HG02885 (cell line): Measurements from ENCODE around the gene MAP3K1.
A peak's percentile ranks its signal among the peaks of the same experiment; 100 is the strongest.

ENCODE experiments used
- ATAC-seq: cut with Tn5 transposase; IDR thresholded peaks from one replicate; pipeline ENCODE4 v1.9.1; 2021; ENCODE audit warnings: mild to moderate bottlenecking; ENCODE audit not compliant: unreplicated experiment, poor library complexity

Gene MAP3K1

DNA sequence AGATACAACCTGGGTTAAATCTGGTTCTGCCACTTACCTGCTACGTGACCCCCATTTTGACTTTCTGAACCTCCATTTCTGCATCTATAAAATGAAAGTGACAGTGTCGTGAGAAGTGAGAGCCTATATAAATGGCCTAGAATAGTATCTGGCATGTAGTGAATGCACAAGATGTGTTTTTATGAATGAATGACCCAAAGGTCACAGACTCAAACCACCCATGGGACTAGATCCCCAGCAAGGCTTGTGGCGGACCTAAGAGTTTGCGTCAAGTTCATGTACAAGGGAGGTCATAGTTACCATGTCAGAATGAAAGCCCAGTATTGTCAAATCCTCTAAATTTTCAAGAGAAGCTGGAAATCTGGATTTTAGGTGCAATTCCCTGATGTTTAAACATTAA, 82.9 kb downstream of the MAP3K1 start:
- no peak for ATAC-seq

DNA sequence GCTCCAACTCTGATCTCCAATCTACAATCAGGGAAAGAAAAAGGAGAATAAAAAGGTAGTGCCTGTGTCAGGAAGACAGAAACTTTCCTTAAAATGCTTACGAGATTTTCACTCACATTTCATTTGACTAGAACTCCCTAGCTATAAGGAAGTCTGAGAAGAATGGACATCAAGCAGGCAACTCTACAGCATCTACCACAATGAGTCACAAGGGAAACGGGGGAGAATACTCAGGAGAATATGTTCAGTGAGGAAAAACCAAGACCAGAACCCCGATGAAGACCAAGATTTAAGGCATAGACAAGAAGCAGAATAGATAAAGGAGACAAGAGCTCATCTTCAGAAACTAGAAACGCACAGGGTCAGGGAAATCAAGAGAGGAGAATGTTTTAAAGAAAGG, 85.0 kb downstream of the MAP3K1 start:
- no peak for ATAC-seq

DNA sequence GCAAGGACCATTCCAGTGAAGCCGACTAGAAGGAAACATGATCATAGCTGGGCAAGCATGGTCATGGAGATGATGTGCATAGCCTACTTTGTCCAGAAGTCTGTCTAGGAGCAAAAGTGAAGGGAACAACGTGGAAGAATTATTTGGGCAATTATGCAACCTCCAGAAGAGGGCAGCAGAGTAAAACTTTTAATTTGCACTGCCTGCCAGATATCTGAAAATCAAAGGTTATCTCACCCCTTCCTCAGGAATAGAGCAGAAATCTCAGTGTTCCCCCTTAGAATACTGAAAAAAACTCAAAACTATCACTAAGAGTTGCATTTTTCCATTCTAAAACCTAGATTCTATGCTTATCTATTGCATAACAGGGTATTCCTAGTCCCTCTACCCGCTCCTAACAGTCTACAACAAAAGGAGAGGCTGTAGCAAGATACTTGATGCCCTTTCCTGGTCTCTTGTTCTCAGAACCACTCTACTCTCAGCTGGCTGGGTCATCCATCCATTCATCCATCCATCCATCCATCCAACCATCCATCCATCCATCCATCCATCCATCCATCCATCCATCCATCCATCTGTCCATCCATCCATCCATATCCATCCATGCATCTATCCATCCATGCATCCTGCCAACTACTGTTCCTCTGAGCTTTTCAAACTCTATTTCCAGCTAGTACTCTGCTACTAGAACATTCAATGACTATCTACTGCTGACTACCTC, 85.7 kb downstream of the MAP3K1 start:
- ATAC-seq, result no peak

DNA sequence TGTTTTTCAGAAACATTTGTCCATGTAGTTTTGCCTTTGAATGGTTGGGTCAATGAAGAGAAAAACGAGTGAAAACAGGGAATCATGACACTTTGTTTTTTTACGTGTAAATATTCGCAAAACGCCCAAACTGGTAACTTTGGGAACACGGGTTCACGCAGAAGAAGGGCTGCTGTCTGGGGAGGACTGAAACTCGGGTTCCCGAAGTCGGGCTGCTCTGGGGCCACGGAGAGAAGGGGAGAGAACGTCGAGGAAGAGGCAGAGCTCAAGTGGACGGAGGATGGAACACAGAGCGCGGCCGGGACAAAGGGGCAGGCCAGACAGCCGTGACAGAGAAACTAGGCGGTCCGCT, 93.6 kb downstream of the MAP3K1 start:
- peak; percentile 44 for ATAC-seq

DNA sequence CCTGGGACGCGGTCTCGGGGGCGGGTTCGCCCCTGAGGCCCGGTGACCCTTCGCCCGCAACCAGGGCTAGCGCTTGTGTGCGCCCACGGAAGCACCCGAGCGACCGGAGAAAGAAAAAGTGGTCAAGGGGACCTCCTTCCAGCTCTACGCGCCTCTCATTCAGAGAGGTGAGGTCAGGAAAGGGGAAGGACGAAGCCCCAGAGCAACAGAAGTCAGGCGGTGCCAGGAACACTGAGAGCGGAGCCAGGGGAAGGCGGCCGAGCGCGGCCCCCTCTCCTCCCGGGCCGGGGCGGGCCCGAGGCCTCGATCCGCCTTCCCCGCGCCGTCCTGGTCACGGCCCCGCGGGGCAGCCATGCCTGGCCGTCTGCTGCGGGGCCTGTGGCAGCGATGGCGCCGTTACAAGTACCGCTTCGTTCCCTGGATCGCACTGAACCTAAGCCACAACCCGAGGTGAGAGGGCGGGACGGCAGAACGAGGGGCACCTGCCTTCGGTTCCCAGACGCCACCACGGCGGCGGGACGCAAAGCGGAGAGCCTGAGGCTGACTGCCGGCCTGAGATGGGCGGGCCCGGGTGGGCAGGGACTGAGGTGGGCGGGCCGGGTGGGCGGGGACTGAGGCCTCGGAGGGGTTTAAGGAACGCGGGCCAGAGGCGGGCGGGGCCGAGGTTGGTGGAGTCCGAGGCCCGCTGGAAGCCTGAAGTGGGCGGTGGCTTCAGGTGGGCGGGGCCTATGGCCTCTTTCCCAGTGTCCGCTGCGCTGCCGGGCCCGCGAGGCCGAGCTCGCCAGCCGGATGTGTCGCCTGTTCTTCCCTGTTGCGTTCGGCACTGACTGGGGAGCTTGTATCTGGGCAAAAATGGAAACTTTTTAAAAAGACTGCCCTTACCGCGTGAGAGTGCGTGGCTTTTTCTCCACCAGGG, 94.2 kb downstream of the MAP3K1 start, which contains the start of gene SETD9:
SETD9 (plus strand) TSS at position 303 of the 916 bp plus-strand sequence; CDS start at position 353, 50 bp downstream.
- ATAC-seq, result peak; percentile 85

DNA sequence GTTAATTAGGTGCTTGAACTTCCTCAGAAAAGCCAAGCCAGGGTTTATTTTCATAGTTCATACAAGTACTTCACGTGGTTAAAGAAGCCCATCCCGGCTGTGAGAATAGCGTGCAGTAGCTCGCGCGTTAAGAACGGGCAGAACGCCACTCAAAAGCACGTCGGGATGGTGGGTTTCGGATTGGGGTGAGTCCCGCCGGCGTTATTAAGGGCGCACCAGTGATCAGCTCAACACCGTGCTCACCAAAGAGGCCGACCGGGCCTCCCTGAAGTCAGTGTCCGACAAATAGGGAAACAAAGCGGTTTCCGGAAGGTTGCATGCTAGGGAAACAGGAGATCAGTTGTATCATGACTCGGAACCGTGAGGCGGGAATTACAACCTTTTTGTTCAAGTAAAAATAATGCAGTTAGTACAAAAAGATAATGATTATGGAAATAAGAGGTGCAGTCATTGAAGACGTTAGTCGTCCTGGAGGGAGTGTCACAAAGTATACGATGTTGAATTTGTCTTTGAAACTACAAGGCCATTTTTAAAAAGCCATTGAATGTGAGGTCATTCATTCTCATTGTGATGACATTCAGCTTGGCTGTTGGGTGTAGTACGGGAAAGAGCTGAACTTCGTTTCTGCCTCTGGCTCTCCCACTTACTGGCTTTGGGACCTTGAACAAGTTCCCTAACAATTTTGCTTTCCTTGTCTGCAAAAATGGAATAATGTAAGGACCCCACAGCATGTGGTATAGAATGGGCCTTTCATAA, 95.0 kb downstream of the MAP3K1 start:
- ATAC-seq, result peak; percentile 21

DNA sequence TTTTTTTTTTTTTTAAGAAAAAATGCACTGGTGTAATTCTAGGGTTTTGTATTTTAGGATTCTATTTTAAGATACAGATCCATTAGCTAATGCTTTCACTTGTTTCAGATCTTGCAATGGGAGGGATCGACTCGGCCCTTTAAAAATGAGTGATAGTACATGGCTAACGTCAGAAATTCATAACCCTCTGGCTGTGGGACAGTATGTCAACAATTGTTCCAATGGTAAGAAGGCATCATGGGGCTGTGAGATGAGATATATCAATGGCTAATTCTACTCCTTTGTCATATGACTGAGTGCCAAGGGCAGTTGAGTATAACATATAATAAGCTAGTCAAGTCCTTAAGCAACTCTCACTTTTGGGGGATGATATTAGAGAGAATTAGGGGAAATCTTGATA, 98.4 kb downstream of the MAP3K1 start:
- ATAC-seq, result no peak

DNA sequence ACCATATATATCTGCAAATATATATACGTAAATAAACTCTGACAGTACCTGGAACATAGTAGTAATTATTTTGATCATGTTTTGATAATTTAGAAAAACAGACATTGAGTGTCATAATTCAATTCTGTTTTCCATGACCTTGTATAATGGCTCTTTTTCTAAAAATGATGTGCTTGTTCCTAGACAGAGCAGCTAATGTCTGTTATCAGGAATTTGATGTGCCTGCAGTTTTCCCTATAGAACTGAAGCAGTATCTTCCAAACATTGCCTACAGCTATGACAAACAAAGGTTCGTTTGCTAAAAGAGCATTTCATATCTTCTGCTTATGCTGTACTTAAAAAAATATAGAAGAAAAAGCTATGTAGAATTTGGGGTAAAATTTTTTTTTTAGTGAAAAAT, 99.3 kb downstream of the MAP3K1 start:
- ATAC-seq, result no peak

DNA sequence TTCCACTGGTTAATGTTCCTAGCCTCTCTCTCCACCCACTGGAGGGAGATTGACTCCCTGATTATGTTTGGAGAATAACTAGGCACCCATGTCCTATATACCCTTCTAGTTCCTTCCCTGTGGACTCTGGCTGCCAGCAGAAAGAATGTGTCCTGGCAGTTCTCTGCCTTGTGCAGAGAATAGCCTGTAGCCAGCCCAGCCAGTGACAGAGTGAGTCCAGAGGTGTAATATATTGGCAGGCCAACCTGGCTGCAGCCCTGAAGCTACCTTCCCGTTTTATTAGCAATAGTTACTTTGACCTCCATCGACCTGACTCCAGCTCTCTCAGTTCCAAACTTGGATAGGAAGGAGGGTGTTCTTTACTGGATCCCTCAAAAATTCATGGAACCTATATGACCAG, 102.2 kb downstream of the MAP3K1 start:
- no peak for ATAC-seq

DNA sequence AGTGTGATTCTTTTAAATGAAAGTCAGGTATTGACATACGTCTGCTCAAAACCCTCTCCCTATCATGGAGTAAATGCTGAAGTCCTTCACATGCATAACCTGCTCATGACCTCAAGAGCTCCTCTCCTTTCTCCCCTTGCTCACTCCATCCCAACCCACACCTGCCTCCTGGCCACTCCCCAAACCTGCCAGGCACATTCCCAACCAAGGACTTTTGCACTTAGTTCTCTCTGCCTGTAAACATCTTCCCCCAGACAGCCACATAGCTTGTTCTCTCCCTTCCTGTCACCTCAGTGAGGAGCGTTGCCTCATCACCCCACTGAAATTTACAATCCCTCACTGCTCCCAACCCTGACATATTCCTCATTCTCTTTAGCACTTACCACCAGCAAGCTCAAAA, 102.7 kb downstream of the MAP3K1 start:
- ATAC-seq, result no peak

DNA sequence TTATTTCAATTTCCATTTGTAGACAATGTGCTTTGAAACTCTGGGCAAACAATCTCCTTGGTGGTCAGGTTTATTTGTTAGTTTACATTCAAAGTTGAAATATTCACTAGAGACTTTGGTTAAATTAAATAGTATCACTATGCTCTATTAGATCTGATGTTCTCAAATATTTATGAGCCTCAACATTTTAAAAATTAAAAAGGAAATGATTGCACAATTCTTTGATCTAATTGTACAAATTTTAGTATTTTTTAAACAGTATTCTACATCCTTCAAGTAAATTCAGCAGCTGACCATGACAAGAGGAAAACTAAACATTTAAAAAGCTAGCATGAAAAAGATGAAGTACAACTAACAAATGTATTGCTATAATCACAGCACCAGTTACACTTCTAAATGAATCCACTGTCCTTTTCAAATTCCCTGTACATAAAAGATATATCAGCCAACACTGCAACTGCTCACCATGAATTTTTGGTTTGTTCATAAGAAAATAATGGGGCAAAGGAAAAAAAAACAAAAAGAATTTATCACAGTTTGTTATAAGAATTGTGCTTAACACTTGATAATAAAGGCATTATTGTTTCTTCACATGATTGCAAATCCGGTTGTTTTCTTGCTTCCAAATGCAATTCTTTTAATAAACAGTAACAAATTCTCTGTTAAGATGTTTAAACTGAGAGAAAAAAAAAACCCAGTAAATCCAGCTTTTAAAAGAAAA, 104.8 kb downstream of the MAP3K1 start:
- ATAC-seq, result no peak

DNA sequence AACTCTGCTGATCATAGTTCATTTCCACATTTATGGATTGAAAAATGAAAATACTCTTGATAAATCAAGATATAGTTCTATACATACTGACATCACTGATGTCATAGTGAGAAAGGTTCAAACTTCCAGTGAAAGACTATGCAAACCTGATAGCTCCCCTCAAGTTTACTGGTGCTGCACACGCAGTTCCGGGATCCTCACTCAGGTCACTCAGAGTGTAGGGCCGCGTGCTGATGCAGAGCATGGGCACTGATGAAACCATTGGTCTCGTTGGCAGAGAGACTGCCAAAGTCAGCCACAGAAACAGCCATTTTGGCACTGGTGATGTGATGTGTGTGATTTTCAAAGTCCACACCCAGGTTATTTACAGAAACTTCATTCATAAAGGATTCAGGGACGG, 107.6 kb downstream of the MAP3K1 start:
- no peak for ATAC-seq

DNA sequence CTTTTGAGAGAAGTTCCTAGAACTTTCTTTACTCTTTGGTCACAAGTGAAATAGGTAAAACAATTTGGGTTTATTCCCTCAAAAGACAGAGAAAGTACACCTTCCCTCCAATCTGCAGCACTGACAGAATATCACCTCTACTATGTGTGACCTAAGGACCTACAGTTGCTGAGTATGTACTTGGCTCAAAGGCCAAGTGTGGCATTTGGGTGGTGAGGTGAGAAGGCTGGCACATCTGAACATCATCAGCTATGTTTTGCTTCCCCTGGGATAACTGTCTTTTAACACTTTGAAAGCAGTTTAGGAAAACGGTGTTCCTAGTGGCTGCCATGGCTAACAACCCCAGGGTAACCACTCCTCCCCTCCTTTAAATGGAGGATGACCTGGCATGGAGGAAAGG, 119.0 kb downstream of the MAP3K1 start:
- ATAC-seq, result no peak

DNA sequence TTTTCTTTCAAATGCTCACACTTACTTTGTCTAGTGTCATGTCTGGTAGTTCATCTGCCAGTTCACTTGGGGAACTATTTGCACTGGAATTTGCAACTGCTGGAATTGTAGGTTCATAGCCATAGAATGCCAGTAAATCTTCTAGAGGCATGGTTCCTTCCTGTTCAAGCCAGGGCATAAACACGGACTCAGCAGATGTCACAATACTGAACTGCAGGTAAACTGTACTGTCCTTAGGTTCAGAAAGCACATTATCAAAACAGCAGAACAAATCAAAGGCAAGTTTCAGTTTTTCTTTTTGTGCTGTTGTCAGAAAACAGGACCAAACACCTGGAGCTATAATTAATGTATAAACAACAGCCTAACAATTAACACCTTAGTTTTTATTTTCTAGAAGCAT, 123.5 kb downstream of the MAP3K1 start:
- ATAC-seq, result no peak

DNA sequence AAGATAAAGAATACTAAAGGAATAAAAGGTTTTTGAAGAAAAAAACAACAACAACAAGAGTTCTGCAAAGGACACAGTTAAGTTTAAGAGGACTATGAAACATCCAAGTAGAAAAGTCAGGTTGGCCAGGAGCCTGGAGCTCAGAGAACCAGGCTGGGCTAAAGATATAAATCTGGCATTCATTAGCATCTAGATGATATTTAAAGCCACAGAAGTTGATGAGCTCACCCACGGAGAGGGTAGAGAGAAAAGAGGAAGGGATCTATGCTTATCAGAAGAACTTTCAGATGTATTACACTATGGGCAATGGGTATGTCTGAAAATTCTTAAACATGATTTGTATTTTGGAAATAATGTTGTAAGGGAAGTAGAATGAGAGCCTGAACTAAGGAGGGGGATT, 126.6 kb downstream of the MAP3K1 start:
- ATAC-seq, result no peak
